Liver (tissue), 9 donors: Measurements from ENCODE around the gene KLF11. TPM values are rescaled to one million over a fixed set of nuclear protein-coding genes. Genes with fewer than 3 reads are reported as not detected.

Experiments
- DNase-seq: peaks from one replicate; pipeline ENCODE4 v3.0.0-alpha.2; 2017; ENCODE audit warnings: low spot score
- H3K27ac ChIP-seq, 2 donors: one replicate each; pipeline ENCODE4 v1.7.0; 2013; ENCODE audit warnings: inconsistent platforms in 2 of 2, low read length in 2 of 2, control low read depth in 1 of 2, low read depth in 1 of 2, mild to moderate bottlenecking in 1 of 2
- H3K27me3 ChIP-seq, 4 donors: one replicate each; pipeline versions ENCODE4 v1.6.1 to v1.7.0; 2013; ENCODE audit warnings: low read length in 3 of 4, inconsistent platforms in 1 of 4, mild to moderate bottlenecking in 1 of 4, moderate library complexity in 1 of 4; ENCODE audit not compliant: control insufficient read depth in 4 of 4, insufficient read depth in 4 of 4
- H3K36me3 ChIP-seq, 4 donors: one replicate each; pipeline versions ENCODE4 v1.6.1 to v1.7.0; 2013; ENCODE audit warnings: low read length in 3 of 4, mild to moderate bottlenecking in 3 of 4, low read depth in 1 of 4, moderate library complexity in 1 of 4; ENCODE audit not compliant: control insufficient read depth in 4 of 4, insufficient read depth in 3 of 4
- H3K4me1 ChIP-seq, 4 donors: one replicate each; pipeline versions ENCODE4 v1.6.1 to v1.7.0; 2013; ENCODE audit warnings: low read length in 3 of 4, mild to moderate bottlenecking in 3 of 4, moderate library complexity in 1 of 4; ENCODE audit not compliant: control insufficient read depth in 4 of 4, insufficient read depth in 4 of 4
- H3K4me3 ChIP-seq, 3 donors: one replicate each; pipeline versions ENCODE4 v1.6.1 to v1.7.0; 2013; ENCODE audit warnings: low read length in 3 of 3, control low read depth in 1 of 3, low read depth in 1 of 3, mild to moderate bottlenecking in 1 of 3
- H3K9ac ChIP-seq, 2 donors: one replicate each; pipeline ENCODE4 v1.7.0; 2013; ENCODE audit warnings: low read length in 2 of 2, mild to moderate bottlenecking in 2 of 2, moderate library complexity in 2 of 2, control low read depth in 1 of 2, low read depth in 1 of 2
- H3K9me3 ChIP-seq, 4 donors: one replicate each; pipeline versions ENCODE4 v1.6.1 to v1.7.0; 2013; ENCODE audit warnings: low read length in 3 of 4; ENCODE audit not compliant: control insufficient read depth in 4 of 4
- EGR1 ChIP-seq, 2 donors: IDR thresholded peaks; 2 replicates each; pipeline ENCODE4 v1.6.1; 2016 to 2018; ENCODE audit warnings: antibody characterized with exemption in 2 of 2, low read depth in 2 of 2
- FOXA1 ChIP-seq: IDR thresholded peaks from 2 replicates; pipeline ENCODE4 v1.6.1; 2016; ENCODE audit warnings: antibody characterized with exemption
- FOXA2 ChIP-seq: IDR thresholded peaks from 2 replicates; pipeline ENCODE4 v1.6.1; 2016; ENCODE audit warnings: antibody characterized with exemption
- GABPA ChIP-seq, 2 donors: IDR thresholded peaks in 1 of 2; conservative IDR thresholded peaks in 1 of 2; 2 replicates each; pipeline ENCODE4 v1.6.1; 2016; ENCODE audit warnings: antibody characterized with exemption in 2 of 2, mild to moderate bottlenecking in 1 of 2, moderate library complexity in 1 of 2
- HNF4A ChIP-seq, 2 donors: conservative IDR thresholded peaks; 2 replicates each; pipeline ENCODE4 v1.6.1; 2016; ENCODE audit warnings: antibody characterized with exemption in 2 of 2, mild to moderate bottlenecking in 2 of 2
- HNF4G ChIP-seq: IDR thresholded peaks from 2 replicates; pipeline ENCODE4 v1.6.1; 2016; ENCODE audit warnings: antibody characterized with exemption
- NR2F2 ChIP-seq: IDR thresholded peaks from 2 replicates; pipeline ENCODE4 v1.6.1; 2016; ENCODE audit warnings: antibody characterized with exemption
- RAD21 ChIP-seq, 2 donors: IDR thresholded peaks; 2 replicates each; pipeline ENCODE4 v1.6.1; 2016; ENCODE audit warnings: antibody characterized with exemption in 2 of 2, mild to moderate bottlenecking in 2 of 2
- RXRA ChIP-seq, 2 donors: IDR thresholded peaks; 2 replicates each; pipeline ENCODE4 v1.6.1; 2017 to 2018; ENCODE audit warnings: antibody characterized with exemption in 2 of 2, mild to moderate bottlenecking in 1 of 2
- SP1 ChIP-seq: IDR thresholded peaks from 2 replicates; pipeline ENCODE4 v1.6.1; 2018; ENCODE audit warnings: antibody characterized with exemption, mild to moderate bottlenecking
- TAF1 ChIP-seq: conservative IDR thresholded peaks from 2 replicates; pipeline ENCODE4 v1.6.1; 2016; ENCODE audit warnings: antibody characterized with exemption, mild to moderate bottlenecking
- YY1 ChIP-seq: IDR thresholded peaks from 2 replicates; pipeline ENCODE4 v1.6.1; 2016; ENCODE audit warnings: antibody characterized with exemption, mild to moderate bottlenecking
- WGBS: extraction: QIAGEN DNeasy Blood & Tissue Kit; methylation state at CpG from one replicate; pipeline ENCODE4 v1.1.7; 2013; 5-methylcytosine and 5-hydroxymethylcytosine counted together
- polyA plus RNA-seq, 2 donors: library from polyadenylated mRNA; stranded (reverse) in 1 of 2; unstranded in 1 of 2; fragments of 200-250 nt in 1 of 2; fragments of >200 nt in 1 of 2; fragmentation: Nextera tagmentation in 1 of 2; extraction: Ambion mirVana in 1 of 2; gene quantifications; one replicate each; pipeline versions ENCODE4 v1.2.1 to v1.2.3, GENCODE V29; 2013 to 2015
- total RNA-seq, 2 donors: library from RNA; depleted of rRNA; stranded (reverse); fragments of >200 nt; gene quantifications; one replicate each; pipeline ENCODE4 v1.2.3, GENCODE V29; 2014
- TF ChIP-seq, protein P1 (sequence below): IDR thresholded peaks from 2 replicates; pipeline ENCODE4 v1.6.1; 2016; ENCODE audit warnings: antibody characterized with exemption
- TF ChIP-seq, protein P2 (sequence below): fragments of 150-350 bp; IDR thresholded peaks from 2 replicates; pipeline ENCODE4 v1.5.1; 2017; ENCODE audit warnings: improper control_type of control experiment, low read depth, low read length; ENCODE audit not compliant: missing input control
- TF ChIP-seq, protein P3 (sequence below): IDR thresholded peaks from 2 replicates; pipeline ENCODE4 v1.6.1; 2016; ENCODE audit warnings: antibody characterized with exemption, mild to moderate bottlenecking
- TF ChIP-seq, protein P4 (sequence below): IDR thresholded peaks from 2 replicates; pipeline ENCODE4 v1.6.1; 2016; ENCODE audit warnings: antibody characterized with exemption
- TF ChIP-seq, protein P5 (sequence below): IDR thresholded peaks from 2 replicates; pipeline ENCODE4 v1.6.1; 2016; ENCODE audit warnings: antibody characterized with exemption
- donor health status: healthy.
- donor health status: healthy.
- donor health status: healthy.
- donor health status: healthy.
- donor health status: healthy.

Gene KLF11
- total and polyA plus RNA-seq, 4 donors: 10.5 to 43.0 (median 14.5) TPM

DNA sequence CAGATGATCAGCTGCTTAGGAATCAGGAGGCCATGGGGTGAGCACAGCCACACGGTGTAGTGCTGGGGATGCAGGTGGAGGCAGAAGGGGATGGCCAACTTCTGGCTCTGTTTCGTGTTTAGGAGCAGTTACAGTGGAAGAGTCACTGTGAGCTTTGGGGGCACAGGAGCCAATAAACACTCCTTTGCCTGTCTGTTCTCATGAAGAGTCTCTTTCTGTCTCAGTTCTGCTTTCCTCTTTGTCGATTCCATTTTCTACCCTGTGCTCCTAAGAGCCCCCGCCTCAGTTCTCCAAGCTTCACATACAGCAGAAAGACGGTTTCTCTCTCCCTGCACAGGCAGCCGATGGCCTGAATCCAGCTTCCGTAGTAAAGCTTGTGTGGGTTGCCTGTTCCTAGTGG is 58.1 kb downstream of the KLF11 start:
- 77% methylated on average over 7 of the region's 7 CpGs for whole genome bisulfite sequencing
- Histone ChIP-seq H3K4me1 (peaks cover 0 to 2% (median 0%) of the 10 kb centered on the region in 4 donors), H3K27me3 (no peaks in the 10 kb centered on the region), H3K9ac (no peak overlapping the region), H3K27ac (no peak overlapping the region), H3K9me3 (peaks cover 0 to 1% (median 0%) of the 10 kb centered on the region in 4 donors), H3K36me3 (no peaks in the 10 kb centered on the region), H3K4me3 (no peak overlapping the region)
- DNase-seq: no peak
- TF ChIP-seq YY1 (no peak), GABPA (IDR thresholded peaks at IDR 0.05 in 1 of 2, conservative IDR thresholded peaks at IDR 0.05 in 1 of 2) (no peak), FOXA1 (no peak), NR2F2 (no peak)
- TF ChIP-seq, protein P1, sequence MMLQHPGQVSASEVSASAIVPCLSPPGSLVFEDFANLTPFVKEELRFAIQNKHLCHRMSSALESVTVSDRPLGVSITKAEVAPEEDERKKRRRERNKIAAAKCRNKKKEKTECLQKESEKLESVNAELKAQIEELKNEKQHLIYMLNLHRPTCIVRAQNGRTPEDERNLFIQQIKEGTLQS: no peak

DNA sequence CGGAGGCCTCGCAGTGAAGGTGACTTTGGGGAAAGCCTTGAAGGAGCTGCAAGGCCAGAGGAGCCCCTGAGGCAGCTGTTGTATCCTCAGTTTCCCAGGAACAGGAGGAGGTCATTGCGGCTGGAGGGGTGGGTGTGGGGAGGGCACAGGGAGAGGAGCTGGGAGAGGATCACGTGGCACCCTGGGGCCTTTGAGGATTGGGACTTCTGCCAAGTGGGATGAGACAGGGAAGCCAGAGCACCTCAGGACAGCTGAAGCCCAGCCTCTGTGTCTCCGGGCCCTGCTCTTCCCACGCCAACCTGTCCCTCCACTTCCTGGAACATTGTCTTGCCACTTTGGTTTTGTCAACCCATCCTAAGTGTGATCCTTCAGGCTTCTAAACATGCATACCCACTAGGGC is 59.8 kb downstream of the KLF11 start:
- TF ChIP-seq RXRA (IDR thresholded peaks at IDR 0.05) (no peak), FOXA1 (no peak), HNF4A (conservative IDR thresholded peaks at IDR 0.05) (no peak), EGR1 (IDR thresholded peaks at IDR 0.05; ENCODE audit: low read depth in 2 of 2) (no peak), YY1 (no peak), RAD21 (IDR thresholded peaks at IDR 0.05) (no peak), GABPA (IDR thresholded peaks at IDR 0.05 in 1 of 2, conservative IDR thresholded peaks at IDR 0.05 in 1 of 2) (no peak), FOXA2 (no peak), SP1 (no peak), HNF4G (no peak), NR2F2 (no peak), TAF1 (no peak)
- TF ChIP-seq, protein P2, sequence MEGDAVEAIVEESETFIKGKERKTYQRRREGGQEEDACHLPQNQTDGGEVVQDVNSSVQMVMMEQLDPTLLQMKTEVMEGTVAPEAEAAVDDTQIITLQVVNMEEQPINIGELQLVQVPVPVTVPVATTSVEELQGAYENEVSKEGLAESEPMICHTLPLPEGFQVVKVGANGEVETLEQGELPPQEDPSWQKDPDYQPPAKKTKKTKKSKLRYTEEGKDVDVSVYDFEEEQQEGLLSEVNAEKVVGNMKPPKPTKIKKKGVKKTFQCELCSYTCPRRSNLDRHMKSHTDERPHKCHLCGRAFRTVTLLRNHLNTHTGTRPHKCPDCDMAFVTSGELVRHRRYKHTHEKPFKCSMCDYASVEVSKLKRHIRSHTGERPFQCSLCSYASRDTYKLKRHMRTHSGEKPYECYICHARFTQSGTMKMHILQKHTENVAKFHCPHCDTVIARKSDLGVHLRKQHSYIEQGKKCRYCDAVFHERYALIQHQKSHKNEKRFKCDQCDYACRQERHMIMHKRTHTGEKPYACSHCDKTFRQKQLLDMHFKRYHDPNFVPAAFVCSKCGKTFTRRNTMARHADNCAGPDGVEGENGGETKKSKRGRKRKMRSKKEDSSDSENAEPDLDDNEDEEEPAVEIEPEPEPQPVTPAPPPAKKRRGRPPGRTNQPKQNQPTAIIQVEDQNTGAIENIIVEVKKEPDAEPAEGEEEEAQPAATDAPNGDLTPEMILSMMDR: no peak
- TF ChIP-seq, protein P3, sequence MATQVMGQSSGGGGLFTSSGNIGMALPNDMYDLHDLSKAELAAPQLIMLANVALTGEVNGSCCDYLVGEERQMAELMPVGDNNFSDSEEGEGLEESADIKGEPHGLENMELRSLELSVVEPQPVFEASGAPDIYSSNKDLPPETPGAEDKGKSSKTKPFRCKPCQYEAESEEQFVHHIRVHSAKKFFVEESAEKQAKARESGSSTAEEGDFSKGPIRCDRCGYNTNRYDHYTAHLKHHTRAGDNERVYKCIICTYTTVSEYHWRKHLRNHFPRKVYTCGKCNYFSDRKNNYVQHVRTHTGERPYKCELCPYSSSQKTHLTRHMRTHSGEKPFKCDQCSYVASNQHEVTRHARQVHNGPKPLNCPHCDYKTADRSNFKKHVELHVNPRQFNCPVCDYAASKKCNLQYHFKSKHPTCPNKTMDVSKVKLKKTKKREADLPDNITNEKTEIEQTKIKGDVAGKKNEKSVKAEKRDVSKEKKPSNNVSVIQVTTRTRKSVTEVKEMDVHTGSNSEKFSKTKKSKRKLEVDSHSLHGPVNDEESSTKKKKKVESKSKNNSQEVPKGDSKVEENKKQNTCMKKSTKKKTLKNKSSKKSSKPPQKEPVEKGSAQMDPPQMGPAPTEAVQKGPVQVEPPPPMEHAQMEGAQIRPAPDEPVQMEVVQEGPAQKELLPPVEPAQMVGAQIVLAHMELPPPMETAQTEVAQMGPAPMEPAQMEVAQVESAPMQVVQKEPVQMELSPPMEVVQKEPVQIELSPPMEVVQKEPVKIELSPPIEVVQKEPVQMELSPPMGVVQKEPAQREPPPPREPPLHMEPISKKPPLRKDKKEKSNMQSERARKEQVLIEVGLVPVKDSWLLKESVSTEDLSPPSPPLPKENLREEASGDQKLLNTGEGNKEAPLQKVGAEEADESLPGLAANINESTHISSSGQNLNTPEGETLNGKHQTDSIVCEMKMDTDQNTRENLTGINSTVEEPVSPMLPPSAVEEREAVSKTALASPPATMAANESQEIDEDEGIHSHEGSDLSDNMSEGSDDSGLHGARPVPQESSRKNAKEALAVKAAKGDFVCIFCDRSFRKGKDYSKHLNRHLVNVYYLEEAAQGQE: no peak
- TF ChIP-seq, protein P4, sequence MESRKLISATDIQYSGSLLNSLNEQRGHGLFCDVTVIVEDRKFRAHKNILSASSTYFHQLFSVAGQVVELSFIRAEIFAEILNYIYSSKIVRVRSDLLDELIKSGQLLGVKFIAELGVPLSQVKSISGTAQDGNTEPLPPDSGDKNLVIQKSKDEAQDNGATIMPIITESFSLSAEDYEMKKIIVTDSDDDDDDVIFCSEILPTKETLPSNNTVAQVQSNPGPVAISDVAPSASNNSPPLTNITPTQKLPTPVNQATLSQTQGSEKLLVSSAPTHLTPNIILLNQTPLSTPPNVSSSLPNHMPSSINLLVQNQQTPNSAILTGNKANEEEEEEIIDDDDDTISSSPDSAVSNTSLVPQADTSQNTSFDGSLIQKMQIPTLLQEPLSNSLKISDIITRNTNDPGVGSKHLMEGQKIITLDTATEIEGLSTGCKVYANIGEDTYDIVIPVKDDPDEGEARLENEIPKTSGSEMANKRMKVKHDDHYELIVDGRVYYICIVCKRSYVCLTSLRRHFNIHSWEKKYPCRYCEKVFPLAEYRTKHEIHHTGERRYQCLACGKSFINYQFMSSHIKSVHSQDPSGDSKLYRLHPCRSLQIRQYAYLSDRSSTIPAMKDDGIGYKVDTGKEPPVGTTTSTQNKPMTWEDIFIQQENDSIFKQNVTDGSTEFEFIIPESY: no peak
- TF ChIP-seq, protein P5, sequence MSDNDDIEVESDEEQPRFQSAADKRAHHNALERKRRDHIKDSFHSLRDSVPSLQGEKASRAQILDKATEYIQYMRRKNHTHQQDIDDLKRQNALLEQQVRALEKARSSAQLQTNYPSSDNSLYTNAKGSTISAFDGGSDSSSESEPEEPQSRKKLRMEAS: no peak
- TF ChIP-seq, protein P1: no peak

More for the DNA sequence above, 59.8 kb downstream of the KLF11 start:
- H3K4me3 ChIP-seq: no peak overlapping the region
- no peaks in the 10 kb centered on the region for H3K36me3 ChIP-seq
- H3K4me1 ChIP-seq: no peaks in the 10 kb centered on the region
- WGBS: 96% methylated on average over 6 of the region's 6 CpGs
- no peak for DNase-seq
- no peak overlapping the region for H3K27ac ChIP-seq
- H3K9me3 ChIP-seq: peaks cover 0 to 4% (median 0%) of the 10 kb centered on the region in 4 donors
- H3K9ac ChIP-seq: no peak overlapping the region
- H3K27me3 ChIP-seq: no peaks in the 10 kb centered on the region
